HG02588 (cell line): ENCODE data around the gene GALNT15.

Experiments
- ATAC-seq: cut with Tn5 transposase; IDR thresholded peaks from one replicate; pipeline ENCODE4 v1.9.1; 2021; ENCODE audit warnings: mild to moderate bottlenecking, moderate library complexity; ENCODE audit not compliant: unreplicated experiment

The GALNT15 gene

DNA sequence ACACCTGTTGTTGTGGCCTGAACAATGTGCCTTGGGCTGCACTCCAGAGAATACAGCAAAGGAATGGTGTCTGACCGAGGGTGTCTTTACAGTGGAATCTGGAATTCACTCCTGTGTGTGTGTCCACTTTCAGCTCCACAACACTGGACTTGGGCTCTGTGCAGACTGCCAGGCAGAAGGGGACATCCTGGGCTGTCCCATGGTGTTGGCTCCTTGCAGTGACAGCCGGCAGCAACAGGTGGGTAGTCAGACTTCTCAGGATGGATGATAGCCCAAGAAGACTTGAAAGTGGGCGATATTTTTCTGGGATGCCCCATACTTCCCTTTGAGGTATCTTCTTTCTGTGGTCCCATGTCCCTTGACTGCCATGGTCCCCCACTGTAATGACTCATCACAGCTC, 45.3 kb downstream of the GALNT15 start:
- ATAC-seq: no peak

DNA sequence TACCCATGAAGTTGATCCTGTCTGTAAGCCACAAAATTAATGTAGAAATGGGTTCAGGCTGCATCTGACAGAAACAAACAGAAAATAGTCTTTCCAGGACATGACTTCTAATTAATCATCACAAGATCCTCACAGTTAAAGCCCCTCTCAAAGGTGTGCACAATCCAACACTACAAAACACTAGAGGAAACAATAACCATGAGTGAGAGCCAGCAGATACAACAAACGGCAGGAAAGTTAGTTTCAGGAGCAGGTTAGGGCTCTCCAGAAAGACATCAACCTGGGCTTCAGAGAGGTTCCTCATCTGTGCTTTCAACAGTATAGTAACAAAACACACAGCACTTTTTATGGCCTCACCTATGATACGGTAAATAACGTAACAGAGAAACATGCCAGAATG, 47.5 kb downstream of the GALNT15 start:
- no peak for ATAC-seq

DNA sequence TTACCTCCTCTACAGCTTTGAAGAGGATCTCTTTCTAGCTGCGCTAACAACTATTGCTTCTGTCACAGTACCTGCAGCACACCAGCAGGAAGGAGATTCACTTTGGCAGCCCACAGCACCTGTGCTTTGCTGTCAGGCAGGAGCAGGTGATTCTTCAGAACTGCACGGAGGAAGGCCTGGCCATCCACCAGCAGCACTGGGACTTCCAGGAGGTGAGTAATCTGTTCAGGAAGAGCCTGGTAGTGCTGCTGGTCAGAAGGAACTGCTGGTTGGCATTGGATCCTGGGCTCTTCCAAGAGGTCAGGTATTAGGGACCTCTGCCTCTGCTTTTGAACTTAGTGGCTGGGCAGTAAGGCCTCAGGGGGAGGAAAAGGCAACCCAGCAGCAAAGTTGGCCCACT, 48.1 kb downstream of the GALNT15 start:
- no peak for ATAC-seq

DNA sequence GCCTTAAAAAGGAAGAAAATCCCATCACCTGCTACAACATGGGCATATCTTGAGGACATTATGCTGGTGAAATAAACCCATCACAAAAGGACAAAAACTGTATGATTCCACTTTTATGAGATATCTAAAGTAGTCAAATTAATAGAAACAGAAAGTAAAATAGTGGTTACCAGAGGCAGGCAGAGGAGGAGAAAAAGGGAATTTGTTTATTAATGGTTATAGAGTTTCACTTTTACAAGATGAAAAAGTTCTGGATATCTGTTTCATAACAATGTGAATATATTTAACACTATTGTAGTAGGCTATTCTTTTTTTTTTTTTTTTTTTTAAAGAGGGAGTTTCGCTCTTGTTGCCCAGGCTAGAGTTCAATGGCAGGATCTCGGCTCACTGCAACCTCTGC, 49.8 kb downstream of the GALNT15 start:
- ATAC-seq: no peak

DNA sequence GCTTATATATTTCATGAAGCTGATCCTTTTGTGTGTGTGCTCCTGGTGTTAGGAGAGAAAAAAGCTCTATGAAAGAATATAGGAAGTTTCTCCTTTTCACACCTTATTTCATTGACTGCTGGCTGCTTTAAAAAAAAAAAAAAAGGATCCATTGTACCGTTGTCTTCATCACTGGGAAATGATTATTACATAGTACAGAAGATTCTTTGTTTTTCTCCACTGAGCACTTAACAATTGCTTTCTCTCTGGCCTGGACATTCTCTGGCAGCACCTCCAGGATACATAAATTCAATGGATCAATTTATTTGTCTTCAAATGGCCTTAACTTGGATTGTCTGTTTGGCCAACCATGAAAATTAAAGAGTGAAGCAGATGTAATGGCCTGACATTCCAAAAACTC, 53.1 kb downstream of the GALNT15 start:
- ATAC-seq: no peak

DNA sequence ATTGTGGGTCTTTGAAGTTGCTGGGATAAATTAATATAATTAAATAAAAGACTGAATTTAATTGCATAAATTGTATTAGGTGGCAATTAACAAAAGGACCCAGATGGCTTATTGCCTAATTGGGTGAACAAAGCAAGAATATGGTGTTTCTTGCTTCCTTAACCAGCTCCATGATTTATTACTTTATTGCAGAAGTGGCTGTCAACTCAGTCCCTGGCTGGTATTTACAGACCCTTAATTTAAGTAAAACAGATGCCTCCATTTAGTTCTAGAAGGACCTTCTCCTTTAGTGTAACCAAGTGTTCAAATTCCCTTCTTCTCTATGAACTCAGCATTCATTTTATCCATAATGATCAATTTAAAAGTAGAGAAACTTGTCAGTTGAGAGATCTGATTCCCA, 55.2 kb downstream of the GALNT15 start:
- ATAC-seq: no peak

DNA sequence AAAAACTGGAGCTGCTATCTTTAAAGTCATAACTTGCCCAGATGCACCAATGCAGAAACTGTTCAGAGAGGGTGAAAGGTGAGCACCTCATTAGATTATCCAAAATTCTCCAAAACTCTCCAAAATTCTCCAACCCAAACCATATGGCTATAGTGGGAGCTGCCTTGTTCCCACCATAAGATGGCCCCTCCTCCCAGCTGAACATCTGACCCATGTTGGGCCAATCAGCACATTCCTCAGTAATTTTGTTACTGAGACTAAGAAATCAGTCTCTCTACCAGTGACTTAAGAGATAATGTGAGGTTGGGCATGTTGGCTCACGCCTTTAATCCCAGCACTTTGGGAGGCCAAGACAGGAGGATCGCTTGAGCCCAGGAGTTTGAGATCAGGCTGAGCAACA, 57.5 kb downstream of the GALNT15 start:
- ATAC-seq: no peak

DNA sequence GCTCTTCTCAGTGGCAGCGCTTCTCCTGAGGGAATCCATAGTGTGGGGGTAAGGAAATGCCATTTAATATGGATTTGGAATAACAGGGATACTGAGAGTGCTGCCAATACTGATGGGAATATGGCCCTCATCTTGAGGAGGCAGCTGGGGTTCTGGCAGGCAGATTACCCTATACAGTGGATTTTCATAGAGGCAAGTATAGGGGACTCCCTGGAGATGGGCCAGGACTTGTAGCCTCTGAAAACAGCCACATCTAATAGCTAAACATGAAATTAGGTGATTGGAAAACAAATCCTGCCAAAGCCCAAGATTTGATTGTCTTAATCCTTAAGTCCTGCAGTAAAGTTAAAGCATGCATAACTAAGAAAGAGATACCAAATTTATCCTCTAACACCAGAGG, 59.3 kb downstream of the GALNT15 start:
- no peak for ATAC-seq

DNA sequence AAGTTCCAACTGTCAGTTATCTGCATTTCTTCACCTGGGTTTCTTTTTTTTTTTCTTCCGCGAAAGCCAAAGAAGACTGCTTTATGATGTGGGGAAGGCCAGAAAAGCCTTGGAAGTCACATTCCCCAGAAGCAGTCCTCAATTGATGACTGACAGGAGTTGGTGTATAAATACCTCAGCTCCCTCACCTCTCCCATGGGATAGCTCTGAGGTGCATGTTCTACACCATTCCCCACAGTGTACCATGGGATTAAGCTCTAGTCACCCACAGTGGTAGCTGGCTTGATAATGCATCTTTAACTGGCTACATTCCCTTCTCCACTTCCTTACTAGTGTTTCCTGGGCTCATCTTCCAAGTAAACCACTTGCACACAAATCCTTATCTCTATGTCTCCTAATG, 59.8 kb downstream of the GALNT15 start:
- no peak for ATAC-seq

DNA sequence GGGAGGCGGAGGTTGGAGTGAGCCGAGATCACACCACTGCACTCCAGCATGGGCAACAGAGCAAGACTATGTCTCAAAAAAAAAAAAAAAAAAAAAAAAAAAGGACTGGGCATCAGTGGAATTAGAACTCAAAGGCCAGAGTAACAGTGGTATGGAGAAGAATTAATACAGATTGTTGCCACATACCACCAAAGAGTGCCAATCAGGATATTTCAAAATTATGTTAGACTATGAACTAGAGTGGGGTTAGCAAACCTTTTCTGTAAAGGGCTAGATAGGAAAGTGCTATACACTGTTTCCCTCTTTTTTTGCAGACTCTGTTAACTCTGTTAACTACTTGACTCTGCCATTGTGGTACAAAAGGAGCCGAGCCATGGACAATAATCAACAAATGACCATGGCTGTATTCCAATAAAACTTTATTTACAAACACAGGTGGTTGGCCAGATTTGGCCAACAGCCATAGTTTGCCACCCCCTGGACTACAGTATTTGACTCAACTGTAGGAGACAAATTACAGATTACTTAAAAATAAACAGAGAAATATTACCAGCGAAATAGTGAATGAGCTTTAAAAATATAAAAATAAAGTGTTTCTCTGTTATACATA, 61.7 kb downstream of the GALNT15 start:
- no peak for ATAC-seq

DNA sequence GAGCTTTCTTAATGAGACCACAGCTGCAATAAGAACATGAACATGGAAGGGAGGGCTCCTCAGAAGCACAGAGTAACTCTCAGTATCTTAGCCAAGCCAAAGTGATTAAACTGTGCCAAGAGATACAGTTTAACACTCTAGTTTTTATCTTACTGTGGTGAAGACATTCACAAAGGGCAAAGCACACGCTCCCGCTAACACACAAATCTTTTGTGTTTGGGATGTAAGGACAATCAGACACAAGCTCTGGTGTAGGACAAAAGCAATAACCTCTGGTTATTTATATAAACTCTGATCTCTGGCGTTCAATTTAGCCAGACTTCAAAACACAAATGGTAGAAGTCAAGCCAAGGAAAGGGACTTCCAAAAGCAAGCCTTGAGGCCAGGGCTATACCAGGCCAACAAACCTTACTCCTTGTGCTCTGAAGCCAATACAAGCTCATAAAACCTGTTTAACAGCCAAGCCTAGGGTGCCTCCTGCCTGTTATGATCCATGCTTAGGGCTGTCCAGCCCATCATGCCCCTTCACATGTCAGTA, 62.4 kb downstream of the GALNT15 start:
- ATAC-seq: no peak

DNA sequence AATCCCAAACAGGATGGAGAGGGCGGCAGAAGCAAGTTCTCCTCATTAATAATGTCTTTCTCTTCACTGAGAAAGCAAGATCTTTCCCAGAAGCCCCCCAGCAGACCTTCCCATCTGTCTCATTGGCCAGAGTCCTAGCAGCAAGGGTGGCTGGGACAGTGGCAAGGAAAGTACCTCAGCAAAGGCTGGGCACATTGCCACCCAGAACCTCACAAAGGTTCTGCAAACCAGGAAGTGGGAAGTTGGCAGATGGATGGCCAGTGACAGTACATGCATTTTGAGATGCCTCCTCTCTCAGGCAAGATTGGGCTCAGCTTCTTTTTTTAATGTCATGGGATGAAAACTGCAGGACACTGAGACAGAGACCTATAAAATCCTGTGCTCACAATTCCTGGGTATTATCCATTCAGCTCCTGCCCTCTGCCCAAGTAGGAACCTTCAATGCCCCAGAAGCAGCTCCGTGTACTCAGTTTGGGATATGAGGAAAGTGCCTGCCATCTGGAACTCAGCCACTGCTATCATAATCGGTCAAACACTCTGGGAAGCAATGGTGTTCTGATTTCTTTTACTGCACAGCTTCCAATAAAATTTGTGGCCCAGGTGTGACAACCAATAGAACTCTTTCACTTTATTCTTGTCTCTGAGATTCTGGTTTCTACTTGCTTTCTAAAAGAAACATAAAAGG, 64.7 kb downstream of the GALNT15 start:
- ATAC-seq: no peak

DNA sequence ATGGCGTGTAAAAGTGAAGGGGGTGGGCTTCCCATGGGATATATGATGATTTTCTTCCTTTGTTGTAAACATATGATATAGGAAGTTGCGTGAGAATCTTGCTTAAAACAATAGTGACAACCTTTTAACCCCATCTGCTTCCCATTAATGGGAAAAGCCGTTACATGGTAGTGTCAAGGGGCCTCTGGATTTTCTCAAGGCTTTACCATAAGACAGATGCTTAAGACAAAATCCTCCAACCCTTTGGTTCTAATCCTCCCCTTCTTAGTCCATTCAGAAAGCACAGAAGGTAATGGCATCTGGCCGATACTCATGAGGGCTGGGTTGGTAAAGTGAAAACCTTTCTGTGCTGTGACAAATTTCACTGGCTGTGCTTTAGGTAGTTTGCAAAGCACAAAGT, 65.3 kb downstream of the GALNT15 start:
- no peak for ATAC-seq

DNA sequence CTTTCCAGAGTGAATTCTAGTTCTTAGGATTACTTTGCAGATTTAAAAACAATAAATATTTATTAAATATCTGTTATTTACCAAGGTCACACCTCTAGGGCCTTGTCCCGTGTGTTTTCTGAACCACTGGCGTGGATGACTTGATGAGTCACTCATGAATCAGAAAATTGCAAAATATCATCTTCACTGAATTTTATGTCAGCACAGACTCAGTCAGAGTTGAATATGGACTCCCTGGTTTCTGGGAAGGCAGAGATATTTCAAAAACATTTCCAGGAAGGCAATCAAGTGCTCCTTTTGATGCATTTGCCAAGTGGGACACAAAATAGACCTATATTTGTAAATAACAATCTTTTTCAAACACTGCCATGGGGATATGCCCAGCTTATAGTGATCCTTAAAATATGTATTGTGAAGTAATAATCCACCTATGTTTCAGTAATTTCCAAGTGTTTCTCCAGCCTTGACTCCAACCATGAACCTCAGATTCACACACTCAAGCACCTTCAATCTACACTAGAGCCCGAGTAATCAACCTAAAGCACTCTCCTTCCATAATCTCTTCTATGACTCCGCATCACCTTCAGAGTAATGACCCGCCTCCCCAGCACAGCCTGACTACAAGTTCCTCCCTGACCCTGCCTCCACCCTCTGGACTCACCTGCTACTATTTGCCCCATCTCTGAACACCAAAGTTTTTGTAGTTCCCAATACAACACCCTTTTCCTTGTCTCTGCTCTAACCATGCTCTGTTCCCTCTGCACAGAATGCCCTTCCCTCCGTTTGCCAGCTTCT, 65.9 kb downstream of the GALNT15 start:
- no peak for ATAC-seq

DNA sequence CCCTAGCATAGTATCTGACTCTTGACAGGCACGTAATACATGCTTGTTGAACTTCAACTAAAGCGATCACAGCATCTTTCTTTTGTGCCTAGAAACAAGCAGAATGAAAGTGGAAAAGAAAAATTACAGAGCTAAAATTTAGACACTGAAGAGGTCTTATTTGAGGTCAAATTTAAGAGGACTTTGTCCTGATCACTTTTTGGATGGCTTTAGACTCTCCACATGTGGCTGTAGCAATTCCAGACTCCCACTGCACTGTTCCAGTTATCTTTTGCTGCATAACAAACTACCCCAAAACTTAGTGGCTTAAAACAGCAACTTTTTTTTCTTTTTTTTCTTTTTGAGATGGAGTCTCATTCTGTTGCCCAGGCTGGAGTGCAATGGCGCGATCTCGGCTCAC, 66.7 kb downstream of the GALNT15 start:
- ATAC-seq: no peak

DNA sequence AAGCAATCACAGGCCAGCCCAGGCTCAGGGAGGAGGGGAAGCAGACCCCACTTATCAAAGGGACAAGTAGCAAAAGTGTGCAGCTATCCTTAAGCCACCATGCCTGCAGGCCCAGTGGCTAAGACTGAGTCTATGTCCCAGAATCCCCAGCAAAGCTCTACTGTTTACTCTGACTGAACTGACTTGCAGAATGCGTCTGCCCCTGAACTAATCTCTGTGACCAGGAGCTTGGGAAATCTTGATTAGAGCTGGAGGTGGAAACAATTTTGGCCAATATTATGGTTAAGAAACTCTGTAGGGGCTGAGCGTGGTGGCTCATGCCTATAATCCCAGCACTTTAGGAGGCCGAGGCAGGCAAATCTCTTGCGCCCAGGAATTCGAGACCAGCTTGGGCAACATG, 67.7 kb downstream of the GALNT15 start:
- no peak for ATAC-seq

DNA sequence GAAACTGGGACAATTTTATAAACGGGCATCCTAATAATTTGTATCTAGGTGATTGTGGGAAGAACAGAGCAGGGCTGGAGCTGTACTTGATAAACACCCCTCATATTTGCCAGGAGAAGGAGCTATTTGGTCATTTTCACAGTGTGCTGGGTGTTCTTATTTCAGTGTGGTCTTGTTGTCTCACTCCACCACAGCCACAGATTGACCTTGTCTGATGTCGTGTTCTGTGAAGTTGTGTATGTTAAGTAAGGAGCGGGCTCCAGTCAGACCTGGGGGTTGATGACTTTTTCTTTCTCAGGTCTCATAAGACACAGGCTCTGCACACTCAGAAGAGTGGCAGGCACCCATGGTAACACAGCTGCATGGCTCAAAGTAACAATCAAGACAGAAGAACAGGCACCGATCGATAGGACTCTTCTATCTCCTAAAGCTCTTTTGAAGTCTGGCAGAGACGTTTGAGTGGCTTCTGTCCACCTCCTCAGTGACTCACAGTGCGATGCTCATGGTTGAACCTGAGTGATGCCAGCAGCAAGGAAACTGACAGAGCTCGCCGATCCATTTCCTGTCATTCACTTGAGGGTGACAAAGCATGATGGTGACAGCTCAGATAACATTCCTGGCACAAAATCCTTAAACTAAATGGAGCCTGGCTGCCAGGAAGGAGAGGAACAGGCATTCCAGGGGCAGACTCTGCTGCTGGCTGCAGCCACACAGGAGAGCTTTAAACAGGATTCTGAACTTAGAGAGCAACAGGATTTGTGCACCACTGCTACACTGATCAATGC, 69.4 kb downstream of the GALNT15 start:
- ATAC-seq: no peak

DNA sequence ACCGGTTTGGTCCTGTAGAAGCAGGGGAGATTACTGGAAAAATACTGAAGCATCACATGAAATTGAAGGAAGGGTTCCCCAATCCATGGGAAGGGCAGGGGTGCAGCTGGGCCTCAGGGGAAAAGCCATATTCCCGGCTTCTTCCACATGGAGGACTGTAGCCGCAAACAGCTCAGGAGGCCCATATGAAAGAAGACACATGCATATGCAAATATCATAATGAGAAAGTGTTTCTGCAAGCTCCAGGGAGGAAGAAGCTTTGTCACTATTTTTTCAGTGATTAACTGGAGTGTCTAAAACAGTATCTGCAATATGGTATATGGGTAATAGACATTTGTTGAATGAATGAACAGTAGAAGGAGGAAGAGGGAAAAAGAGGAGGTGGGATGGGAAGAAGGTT, 71.1 kb downstream of the GALNT15 start:
- ATAC-seq: no peak

DNA sequence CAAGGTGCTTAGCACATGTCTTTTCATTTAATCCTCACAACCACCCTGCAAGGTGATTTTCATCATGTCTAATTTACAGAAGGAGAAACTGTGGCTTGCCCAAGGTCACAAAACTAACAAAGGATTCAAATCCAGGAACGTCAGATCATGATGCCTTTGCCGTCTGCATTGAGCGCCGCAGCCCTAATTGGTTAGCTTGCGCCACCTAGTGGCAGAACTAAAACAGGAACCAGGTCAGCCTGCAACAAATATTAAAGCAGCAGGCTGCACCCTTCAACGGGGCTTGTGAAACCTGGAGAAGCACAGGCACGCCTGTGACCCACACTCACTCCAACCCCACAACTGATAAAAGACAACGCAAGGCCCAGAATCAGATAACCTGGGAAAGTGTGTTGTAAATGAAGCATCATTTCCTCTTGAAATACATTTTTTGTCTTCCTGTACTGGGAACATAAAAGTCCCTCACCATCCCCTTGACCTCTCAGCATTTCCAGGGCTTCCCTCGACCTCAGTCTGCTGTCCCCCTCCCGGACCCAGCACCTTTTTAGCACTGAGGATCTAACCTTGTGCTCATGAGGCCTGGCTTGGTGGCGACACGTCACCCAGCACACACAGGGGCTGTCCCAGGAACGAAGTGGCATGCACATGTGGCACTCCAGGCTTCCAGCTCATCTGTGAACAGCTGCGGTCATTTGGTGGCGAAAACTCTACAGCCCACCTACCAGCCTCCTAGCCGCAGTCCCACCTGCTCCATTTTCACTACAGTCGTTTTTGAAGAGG, 73.0 kb downstream of the GALNT15 start:
- ATAC-seq: peak; percentile 65

DNA sequence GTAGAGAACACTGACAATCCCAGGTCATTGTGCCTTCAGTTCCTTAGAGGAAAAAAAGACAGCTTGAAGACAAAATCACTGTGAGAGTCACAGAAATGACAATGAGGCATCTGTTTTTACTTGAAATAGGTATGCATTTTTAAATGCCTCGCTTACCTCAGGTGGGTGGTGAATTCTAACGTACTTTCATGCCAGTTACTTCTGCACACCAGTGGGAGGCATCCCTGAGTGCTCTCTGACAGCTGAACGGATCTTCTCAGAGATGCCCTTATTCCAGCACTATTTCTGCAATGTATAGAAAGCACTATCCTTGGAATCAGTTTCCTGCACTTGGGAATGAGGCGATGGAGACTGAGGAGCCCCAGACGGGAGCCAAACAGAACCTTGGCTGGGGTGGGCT, 74.1 kb downstream of the GALNT15 start:
- ATAC-seq: no peak
